H1 (cell line): ENCODE data around the gene TSPAN9.

Source experiments
- CEBPB ChIP-seq: IDR thresholded peaks from 2 replicates; pipeline ENCODE4 v1.6.1; 2012; ENCODE audit warnings: low read depth, low read length
- CTCF ChIP-seq, 3 experiments: IDR thresholded peaks; 1 replicate in 2 of 3; 2 replicates in 1 of 3; pipeline versions ENCODE4 v1.5.1 to v1.6.1; 2011; ENCODE audit warnings: low read length in 3 of 3, mild to moderate bottlenecking in 3 of 3, inconsistent platforms in 2 of 3, low read depth in 1 of 3, moderate library complexity in 1 of 3; ENCODE audit not compliant: insufficient read depth in 1 of 3; ENCODE audit errors: control extremely low read depth in 1 of 3
- E2F6 ChIP-seq: IDR thresholded peaks from 2 replicates; pipeline ENCODE4 v1.6.1; 2012; ENCODE audit warnings: inconsistent platforms
- EP300 ChIP-seq, 2 experiments: IDR thresholded peaks; 1 replicate in 1 of 2; 2 replicates in 1 of 2; pipeline ENCODE4 v1.6.1; 2011 to 2012; ENCODE audit warnings: low read depth in 2 of 2, low read length in 2 of 2, mild to moderate bottlenecking in 2 of 2, borderline replicate concordance in 1 of 2, inconsistent platforms in 1 of 2, moderate library complexity in 1 of 2
- JUND ChIP-seq: IDR thresholded peaks from 2 replicates; pipeline ENCODE4 v1.6.1; 2011; ENCODE audit warnings: mild to moderate bottlenecking, improper control_type of control experiment, low read length
- POLR2AphosphoS5 ChIP-seq: IDR thresholded peaks from 2 replicates; pipeline ENCODE4 v1.6.1; 2011; ENCODE audit warnings: low read depth, low read length
- RBBP5 ChIP-seq: IDR thresholded peaks from 2 replicates; pipeline ENCODE4 v1.7.1; 2012; ENCODE audit warnings: low read depth, mild to moderate bottlenecking, inconsistent platforms, low read length, moderate library complexity, borderline replicate concordance
- TAF1 ChIP-seq: IDR thresholded peaks from 2 replicates; pipeline ENCODE4 v1.6.1; 2011; ENCODE audit warnings: mild to moderate bottlenecking, low read depth, low read length
- YY1 ChIP-seq: IDR thresholded peaks from 2 replicates; pipeline ENCODE4 v1.6.1; 2011; ENCODE audit warnings: low read depth, mild to moderate bottlenecking, low read length

- TF ChIP-seq CTCF (IDR thresholded peaks at IDR 0.05; ENCODE audit: control extremely low read depth in 1 of 3, insufficient read depth in 1 of 3, low read depth in 1 of 3, low read length in 3 of 3) (no peak), TAF1 (no peak), JUND (no peak), YY1 (no peak), EP300 (IDR thresholded peaks at IDR 0.05; ENCODE audit: borderline replicate concordance in 1 of 2, low read depth in 2 of 2, low read length in 2 of 2) (no peak), RBBP5 (no peak), POLR2AphosphoS5 (no peak), E2F6 (no peak), CEBPB (no peak)
Observed at GRCh38 chr12:3201339-3202051, 124.3 kb downstream of the TSPAN9 start.
